IMR-90 (cell line): Measurements from ENCODE around the gene PALLD. TPM values are rescaled to one million over a fixed set of nuclear protein-coding genes. Genes with fewer than 3 reads are reported as not detected.

ENCODE experiments used
- ATAC-seq: fragments of 200-7000 bp; cut with Tn5 transposase; 2 replicates; pipeline ENCODE4 v1.9.1; 2020; ENCODE audit warnings: low read depth, mild to moderate bottlenecking, moderate library complexity
- BruUV-seq: library from RNA; stranded (reverse); fragments of 400-500 nt; replicated peaks from 2 replicates; lab custom pipeline; 2021; lab: Mats Ljungman, UMichigan
- CTCF ChIA-PET: fragments of 300-600 bp; formaldehyde crosslinking; extraction: SDS; loops from one replicate; lab custom pipeline; 2021; ENCODE audit warnings: antibody characterized with exemption; lab: Yijun Ruan, JAX
- POLR2A ChIA-PET: fragments of 300-600 bp; sonication (Branson Sonifier 250); formaldehyde crosslinking; loops from one replicate; lab custom pipeline; 2022; ENCODE audit warnings: antibody characterized with exemption; ENCODE audit not compliant: unreplicated experiment; lab: Charles Lee
- DNase-seq: peaks from one replicate; pipeline ENCODE4 v3.0.0; 2013
- H2AFZ ChIP-seq: replicated peaks from 2 replicates; pipeline ENCODE3; 2013; ENCODE audit warnings: low read length, mild to moderate bottlenecking; ENCODE audit not compliant: poor library complexity
- H2AK5ac ChIP-seq: 2 replicates; pipeline ENCODE4 v1.6.1; 2013; ENCODE audit warnings: low read depth, low read length, inconsistent platforms
- H2AK9ac ChIP-seq: replicated peaks from 2 replicates; pipeline ENCODE3; 2013; ENCODE audit warnings: mild to moderate bottlenecking, low read depth, low read length, moderate library complexity; ENCODE audit not compliant: poor library complexity
- H2BK120ac ChIP-seq: 2 replicates; pipeline ENCODE4 v1.6.1; 2013; ENCODE audit warnings: low read depth, low read length, inconsistent platforms
- H2BK15ac ChIP-seq: 3 replicates; pipeline ENCODE4 v1.6.1; 2013; ENCODE audit warnings: low read depth, low read length, inconsistent platforms
- H2BK20ac ChIP-seq: 2 replicates; pipeline ENCODE4 v1.6.1; 2013; ENCODE audit warnings: low read depth, mild to moderate bottlenecking, inconsistent platforms, low read length, moderate library complexity
- H2BK5ac ChIP-seq: 2 replicates; pipeline ENCODE4 v1.6.1; 2013; ENCODE audit warnings: mild to moderate bottlenecking, low read depth, low read length, inconsistent platforms; ENCODE audit not compliant: poor library complexity, severe bottlenecking
- H3K14ac ChIP-seq: replicated peaks from 2 replicates; pipeline ENCODE4 v1.6.1; 2013; ENCODE audit warnings: low read depth, low read length, inconsistent platforms
- H3K18ac ChIP-seq: 2 replicates; pipeline ENCODE4 v1.6.1; 2013; ENCODE audit warnings: low read depth, low read length, control low read depth
- H3K23ac ChIP-seq: 2 replicates; pipeline ENCODE4 v1.6.1; 2013; ENCODE audit warnings: low read depth, low read length, inconsistent platforms
- H3K27ac ChIP-seq: 2 replicates; pipeline ENCODE4 v1.5.1; 2013; ENCODE audit warnings: mild to moderate bottlenecking, control low read depth, low read length; ENCODE audit not compliant: insufficient read depth
- H3K27me3 ChIP-seq: 2 replicates; pipeline ENCODE4 v1.6.1; 2013; ENCODE audit warnings: low read length; ENCODE audit not compliant: control insufficient read depth, insufficient read depth
- H3K36me3 ChIP-seq: 2 replicates; pipeline ENCODE4 v1.6.1; 2013; ENCODE audit warnings: low read length, mixed read lengths; ENCODE audit not compliant: control insufficient read depth, insufficient read depth
- H3K4ac ChIP-seq: 2 replicates; pipeline ENCODE4 v1.6.1; 2013; ENCODE audit warnings: low read depth, low read length, inconsistent platforms
- H3K4me1 ChIP-seq: 2 replicates; pipeline ENCODE4 v1.6.1; 2013; ENCODE audit warnings: low read length, mixed read lengths; ENCODE audit not compliant: control insufficient read depth, insufficient read depth
- H3K4me2 ChIP-seq: 2 replicates; pipeline ENCODE4 v1.6.1; 2013; ENCODE audit warnings: low read depth, mild to moderate bottlenecking, control low read depth, low read length, moderate library complexity
- H3K4me3 ChIP-seq: 2 replicates; pipeline ENCODE4 v1.5.1; 2013; ENCODE audit warnings: low read depth, mild to moderate bottlenecking, control low read depth, low read length, moderate library complexity; ENCODE audit not compliant: insufficient read depth
- H3K56ac ChIP-seq: 2 replicates; pipeline ENCODE4 v1.6.1; 2013; ENCODE audit warnings: low read length, inconsistent platforms; ENCODE audit not compliant: insufficient read depth; ENCODE audit errors: extremely low read depth
- H3K79me1 ChIP-seq, 2 experiments: 2 replicates each; pipeline ENCODE4 v1.6.1; 2013; ENCODE audit warnings: low read length in 2 of 2, inconsistent platforms in 1 of 2, low read depth in 1 of 2
- H3K9ac ChIP-seq: 2 replicates; pipeline ENCODE4 v1.6.1; 2013; ENCODE audit warnings: low read depth, low read length, control low read depth
- H3K9me1 ChIP-seq: 2 replicates; pipeline ENCODE4 v1.6.1; 2013; ENCODE audit warnings: low read length, inconsistent platforms; ENCODE audit not compliant: insufficient read depth
- H3K9me3 ChIP-seq: 2 replicates; pipeline ENCODE4 v1.6.1; 2013; ENCODE audit warnings: low read length; ENCODE audit not compliant: control insufficient read depth, insufficient read depth
- H4K20me1 ChIP-seq: 2 replicates; pipeline ENCODE4 v1.6.1; 2013; ENCODE audit warnings: low read length, inconsistent platforms; ENCODE audit not compliant: insufficient read depth
- H4K5ac ChIP-seq: 2 replicates; pipeline ENCODE4 v1.6.1; 2013; ENCODE audit warnings: mild to moderate bottlenecking, low read depth, low read length, control low read depth
- H4K8ac ChIP-seq, 2 experiments: 2 replicates each; pipeline ENCODE4 v1.6.1; 2013; ENCODE audit warnings: low read depth in 2 of 2, low read length in 2 of 2, control low read depth in 1 of 2, inconsistent platforms in 1 of 2
- H4K91ac ChIP-seq: 2 replicates; pipeline ENCODE4 v1.6.1; 2013; ENCODE audit warnings: low read depth, low read length, inconsistent platforms; ENCODE audit not compliant: insufficient read depth
- BHLHE40 ChIP-seq: fragments of 150-350 bp; IDR thresholded peaks from 2 replicates; pipeline ENCODE4 v1.6.1; 2016; ENCODE audit warnings: mild to moderate bottlenecking, low read depth, low read length
- MXI1 ChIP-seq: IDR thresholded peaks from 2 replicates; pipeline ENCODE4 v1.6.1; 2012; ENCODE audit warnings: low read depth, mild to moderate bottlenecking, low read length, moderate library complexity, borderline replicate concordance
- WGBS, 2 experiments: methylation state at CpG; one replicate each; pipeline versions ENCODE4 v1.1.5 to v1.1.7; 2013; ENCODE audit warnings: missing lambda C conversion rate in 2 of 2; ENCODE audit not compliant: insufficient read length in 1 of 2; ENCODE audit errors: extremely low coverage in 2 of 2; 5-methylcytosine and 5-hydroxymethylcytosine counted together
- dilution Hi-C: fragments of 300-500 bp; cut with HindIII; formaldehyde crosslinking; loops from one replicate; pipeline ENCODE4 v1.14.3; 2018; ENCODE audit warnings: low sequenced_read_pairs; ENCODE audit not compliant: unreplicated experiment
- in situ Hi-C: fragments of 300-500 bp; cut with MboI; formaldehyde crosslinking; loops from 3 replicates; pipeline ENCODE4 v1.14.3; 2019; ENCODE audit warnings: low sequenced_read_pairs, inconsistent platforms, mixed read lengths
- intact Hi-C: fragments of 100-400 bp; cut with micrococcal nuclease; formaldehyde crosslinking; loops from 2 replicates; pipeline ENCODE4 v1.10.0; 2022
- polyA plus RNA-seq, 3 experiments: library from polyadenylated mRNA; depleted of rRNA; stranded (reverse); fragments of >200 nt; gene quantifications; 2 replicates each; pipeline ENCODE4 v1.2.3, GENCODE V29; 2012; ENCODE audit warnings: low replicate concordance in 1 of 3
- total RNA-seq: library from RNA; depleted of rRNA; stranded (reverse); fragments of >200 nt; gene quantifications from 2 replicates; pipeline ENCODE4 v1.2.3, GENCODE V29; 2012

The PALLD gene
- total and polyA plus RNA-seq, 2 of the 4 experiments (the other 2 are of a cell fraction): 91.0 to 91.9 TPM

- H3K18ac ChIP-seq: no peak overlapping the region
- no peak overlapping the region for H4K91ac ChIP-seq
- ChIA-PET CTCF (no interaction called here), POLR2A (no interaction called here)
- dilution Hi-C loops: no loop called here
- no peak overlapping the region for H3K4ac ChIP-seq
- H2BK5ac ChIP-seq: no peak overlapping the region
- H4K8ac ChIP-seq: no peak overlapping the region
- no peak overlapping the region for H3K56ac ChIP-seq
- BruUV-seq: no TSS peak
- H3K79me1 ChIP-seq: no peaks in the 10 kb centered on the region
- 100% methylated on average over 2 of the region's 5 CpGs; no CpG with 5 or more reads in 1 of the 2 experiments for WGBS, 2 experiments
- H2BK15ac ChIP-seq: no peak overlapping the region
- peaks cover 16% of the 10 kb centered on the region for H3K4me1 ChIP-seq
- peak overlapping the region; percentile 5 for H2AK9ac ChIP-seq
- H3K36me3 ChIP-seq: no peaks in the 10 kb centered on the region
- H2AFZ ChIP-seq: no peak overlapping the region
- no peak overlapping the region for H3K23ac ChIP-seq
- TF ChIP-seq MXI1 (no peak), BHLHE40 (no peak)
- H3K9me3 ChIP-seq: no peaks in the 10 kb centered on the region
- H2BK120ac ChIP-seq: no peak overlapping the region
- H3K4me3 ChIP-seq: no peak overlapping the region
- DNase-seq (no peak), ATAC-seq (no peak)
- intact Hi-C loops: no loop called here
- H2BK20ac ChIP-seq: no peak overlapping the region
- H3K9ac ChIP-seq: no peak overlapping the region
- in situ Hi-C loops: no loop called here
- H2AK5ac ChIP-seq: no peak overlapping the region
- no peaks in the 10 kb centered on the region for H3K27me3 ChIP-seq
- H3K27ac ChIP-seq: no peak overlapping the region
- H4K5ac ChIP-seq: no peak overlapping the region
- peaks cover 9% of the 10 kb centered on the region; the same call in 1 of the 2 replicates for H3K9me1 ChIP-seq
- H3K14ac ChIP-seq: no peak overlapping the region
- H4K20me1 ChIP-seq: no peaks in the 10 kb centered on the region
- H3K4me2 ChIP-seq: no peak overlapping the region
Measured at GRCh38 chr4:168555437-168555836, 58.6 kb downstream of the PALLD start.
